ENCODE results near the gene KCNQ5.

- TF ChIP-seq, protein P1, sequence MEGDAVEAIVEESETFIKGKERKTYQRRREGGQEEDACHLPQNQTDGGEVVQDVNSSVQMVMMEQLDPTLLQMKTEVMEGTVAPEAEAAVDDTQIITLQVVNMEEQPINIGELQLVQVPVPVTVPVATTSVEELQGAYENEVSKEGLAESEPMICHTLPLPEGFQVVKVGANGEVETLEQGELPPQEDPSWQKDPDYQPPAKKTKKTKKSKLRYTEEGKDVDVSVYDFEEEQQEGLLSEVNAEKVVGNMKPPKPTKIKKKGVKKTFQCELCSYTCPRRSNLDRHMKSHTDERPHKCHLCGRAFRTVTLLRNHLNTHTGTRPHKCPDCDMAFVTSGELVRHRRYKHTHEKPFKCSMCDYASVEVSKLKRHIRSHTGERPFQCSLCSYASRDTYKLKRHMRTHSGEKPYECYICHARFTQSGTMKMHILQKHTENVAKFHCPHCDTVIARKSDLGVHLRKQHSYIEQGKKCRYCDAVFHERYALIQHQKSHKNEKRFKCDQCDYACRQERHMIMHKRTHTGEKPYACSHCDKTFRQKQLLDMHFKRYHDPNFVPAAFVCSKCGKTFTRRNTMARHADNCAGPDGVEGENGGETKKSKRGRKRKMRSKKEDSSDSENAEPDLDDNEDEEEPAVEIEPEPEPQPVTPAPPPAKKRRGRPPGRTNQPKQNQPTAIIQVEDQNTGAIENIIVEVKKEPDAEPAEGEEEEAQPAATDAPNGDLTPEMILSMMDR (IDR thresholded peaks at IDR 0.05) = no peak
- TF ChIP-seq POLR2A (IDR thresholded peaks at IDR 0.05) = no peak
Observed at GRCh38 chr6:72579865-72580264, 42.0 kb upstream of the KCNQ5 start.

All from suprapubic skin (tissue), 3 donors.